IMR-90 (cell line): Measurements from ENCODE around the gene CDX1. TPM values are rescaled to one million over a fixed set of nuclear protein-coding genes. Genes with fewer than 3 reads are reported as not detected.

Source experiments
- ATAC-seq: fragments of 200-7000 bp; cut with Tn5 transposase; 2 replicates; pipeline ENCODE4 v1.9.1; 2020; ENCODE audit warnings: low read depth, mild to moderate bottlenecking, moderate library complexity
- BruUV-seq: library from RNA; stranded (reverse); fragments of 400-500 nt; replicated peaks from 2 replicates; lab custom pipeline; 2021; lab: Mats Ljungman, UMichigan
- CTCF ChIA-PET: fragments of 300-600 bp; formaldehyde crosslinking; extraction: SDS; loops from one replicate; lab custom pipeline; 2021; ENCODE audit warnings: antibody characterized with exemption; lab: Yijun Ruan, JAX
- POLR2A ChIA-PET: fragments of 300-600 bp; sonication (Branson Sonifier 250); formaldehyde crosslinking; loops from one replicate; lab custom pipeline; 2022; ENCODE audit warnings: antibody characterized with exemption; ENCODE audit not compliant: unreplicated experiment; lab: Charles Lee
- DNase-seq: peaks from one replicate; pipeline ENCODE4 v3.0.0; 2013
- H2AFZ ChIP-seq: replicated peaks from 2 replicates; pipeline ENCODE3; 2013; ENCODE audit warnings: low read length, mild to moderate bottlenecking; ENCODE audit not compliant: poor library complexity
- H2AK5ac ChIP-seq: 2 replicates; pipeline ENCODE4 v1.6.1; 2013; ENCODE audit warnings: low read depth, low read length, inconsistent platforms
- H2AK9ac ChIP-seq: replicated peaks from 2 replicates; pipeline ENCODE3; 2013; ENCODE audit warnings: mild to moderate bottlenecking, low read depth, low read length, moderate library complexity; ENCODE audit not compliant: poor library complexity
- H2BK120ac ChIP-seq: 2 replicates; pipeline ENCODE4 v1.6.1; 2013; ENCODE audit warnings: low read depth, low read length, inconsistent platforms
- H2BK15ac ChIP-seq: 3 replicates; pipeline ENCODE4 v1.6.1; 2013; ENCODE audit warnings: low read depth, low read length, inconsistent platforms
- H2BK20ac ChIP-seq: 2 replicates; pipeline ENCODE4 v1.6.1; 2013; ENCODE audit warnings: low read depth, mild to moderate bottlenecking, inconsistent platforms, low read length, moderate library complexity
- H2BK5ac ChIP-seq: 2 replicates; pipeline ENCODE4 v1.6.1; 2013; ENCODE audit warnings: mild to moderate bottlenecking, low read depth, low read length, inconsistent platforms; ENCODE audit not compliant: poor library complexity, severe bottlenecking
- H3K14ac ChIP-seq: replicated peaks from 2 replicates; pipeline ENCODE4 v1.6.1; 2013; ENCODE audit warnings: low read depth, low read length, inconsistent platforms
- H3K18ac ChIP-seq: 2 replicates; pipeline ENCODE4 v1.6.1; 2013; ENCODE audit warnings: low read depth, low read length, control low read depth
- H3K23ac ChIP-seq: 2 replicates; pipeline ENCODE4 v1.6.1; 2013; ENCODE audit warnings: low read depth, low read length, inconsistent platforms
- H3K27ac ChIP-seq: 2 replicates; pipeline ENCODE4 v1.5.1; 2013; ENCODE audit warnings: mild to moderate bottlenecking, control low read depth, low read length; ENCODE audit not compliant: insufficient read depth
- H3K27me3 ChIP-seq: 2 replicates; pipeline ENCODE4 v1.6.1; 2013; ENCODE audit warnings: low read length; ENCODE audit not compliant: control insufficient read depth, insufficient read depth
- H3K36me3 ChIP-seq: 2 replicates; pipeline ENCODE4 v1.6.1; 2013; ENCODE audit warnings: low read length, mixed read lengths; ENCODE audit not compliant: control insufficient read depth, insufficient read depth
- H3K4ac ChIP-seq: 2 replicates; pipeline ENCODE4 v1.6.1; 2013; ENCODE audit warnings: low read depth, low read length, inconsistent platforms
- H3K4me1 ChIP-seq: 2 replicates; pipeline ENCODE4 v1.6.1; 2013; ENCODE audit warnings: low read length, mixed read lengths; ENCODE audit not compliant: control insufficient read depth, insufficient read depth
- H3K4me2 ChIP-seq: 2 replicates; pipeline ENCODE4 v1.6.1; 2013; ENCODE audit warnings: low read depth, mild to moderate bottlenecking, control low read depth, low read length, moderate library complexity
- H3K4me3 ChIP-seq: 2 replicates; pipeline ENCODE4 v1.5.1; 2013; ENCODE audit warnings: low read depth, mild to moderate bottlenecking, control low read depth, low read length, moderate library complexity; ENCODE audit not compliant: insufficient read depth
- H3K56ac ChIP-seq: 2 replicates; pipeline ENCODE4 v1.6.1; 2013; ENCODE audit warnings: low read length, inconsistent platforms; ENCODE audit not compliant: insufficient read depth; ENCODE audit errors: extremely low read depth
- H3K79me1 ChIP-seq, 2 experiments: 2 replicates each; pipeline ENCODE4 v1.6.1; 2013; ENCODE audit warnings: low read length in 2 of 2, inconsistent platforms in 1 of 2, low read depth in 1 of 2
- H3K9ac ChIP-seq: 2 replicates; pipeline ENCODE4 v1.6.1; 2013; ENCODE audit warnings: low read depth, low read length, control low read depth
- H3K9me1 ChIP-seq: 2 replicates; pipeline ENCODE4 v1.6.1; 2013; ENCODE audit warnings: low read length, inconsistent platforms; ENCODE audit not compliant: insufficient read depth
- H3K9me3 ChIP-seq: 2 replicates; pipeline ENCODE4 v1.6.1; 2013; ENCODE audit warnings: low read length; ENCODE audit not compliant: control insufficient read depth, insufficient read depth
- H4K20me1 ChIP-seq: 2 replicates; pipeline ENCODE4 v1.6.1; 2013; ENCODE audit warnings: low read length, inconsistent platforms; ENCODE audit not compliant: insufficient read depth
- H4K5ac ChIP-seq: 2 replicates; pipeline ENCODE4 v1.6.1; 2013; ENCODE audit warnings: mild to moderate bottlenecking, low read depth, low read length, control low read depth
- H4K8ac ChIP-seq, 2 experiments: 2 replicates each; pipeline ENCODE4 v1.6.1; 2013; ENCODE audit warnings: low read depth in 2 of 2, low read length in 2 of 2, control low read depth in 1 of 2, inconsistent platforms in 1 of 2
- H4K91ac ChIP-seq: 2 replicates; pipeline ENCODE4 v1.6.1; 2013; ENCODE audit warnings: low read depth, low read length, inconsistent platforms; ENCODE audit not compliant: insufficient read depth
- BHLHE40 ChIP-seq: fragments of 150-350 bp; IDR thresholded peaks from 2 replicates; pipeline ENCODE4 v1.6.1; 2016; ENCODE audit warnings: mild to moderate bottlenecking, low read depth, low read length
- CEBPB ChIP-seq: IDR thresholded peaks from 2 replicates; pipeline ENCODE4 v1.6.1; 2012; ENCODE audit warnings: low read depth, low read length, improper control_type of control experiment
- CHD1 ChIP-seq: IDR thresholded peaks from 2 replicates; pipeline ENCODE4 v1.6.1; 2012; ENCODE audit warnings: low read depth, low read length, improper control_type of control experiment
- FOS ChIP-seq: fragments of 150-350 bp; IDR thresholded peaks from 2 replicates; pipeline ENCODE4 v1.6.1; 2016; ENCODE audit warnings: low read depth, low read length
- MAFK ChIP-seq: IDR thresholded peaks from 2 replicates; pipeline ENCODE4 v1.6.1; 2012; ENCODE audit warnings: low read depth, low read length, improper control_type of control experiment
- MXI1 ChIP-seq: IDR thresholded peaks from 2 replicates; pipeline ENCODE4 v1.6.1; 2012; ENCODE audit warnings: low read depth, mild to moderate bottlenecking, low read length, moderate library complexity, borderline replicate concordance
- NFE2L2 ChIP-seq: fragments of 150-350 bp; IDR thresholded peaks from 2 replicates; pipeline ENCODE4 v1.6.1; 2016; ENCODE audit warnings: low read depth, mild to moderate bottlenecking, low read length
- POLR2A ChIP-seq: IDR thresholded peaks from 2 replicates; pipeline ENCODE4 v1.6.1; 2012; ENCODE audit warnings: mild to moderate bottlenecking, low read depth, low read length
- RAD21 ChIP-seq: IDR thresholded peaks from 2 replicates; pipeline ENCODE4 v1.6.1; 2012; ENCODE audit warnings: low read length, improper control_type of control experiment
- RCOR1 ChIP-seq: IDR thresholded peaks from 2 replicates; pipeline ENCODE4 v1.6.1; 2012; ENCODE audit warnings: mild to moderate bottlenecking, low read length, improper control_type of control experiment; ENCODE audit not compliant: insufficient replicate concordance
- RFX5 ChIP-seq: IDR thresholded peaks from 2 replicates; pipeline ENCODE4 v1.8.0; 2012; ENCODE audit warnings: low read depth, mild to moderate bottlenecking, low read length, moderate library complexity
- SMC3 ChIP-seq: fragments of 150-350 bp; IDR thresholded peaks from 2 replicates; pipeline ENCODE4 v1.6.1; 2016; ENCODE audit warnings: low read depth, mild to moderate bottlenecking, antibody characterized with exemption, low read length, moderate library complexity
- WGBS, 2 experiments: methylation state at CpG; one replicate each; pipeline versions ENCODE4 v1.1.5 to v1.1.7; 2013; ENCODE audit warnings: missing lambda C conversion rate in 2 of 2; ENCODE audit not compliant: insufficient read length in 1 of 2; ENCODE audit errors: extremely low coverage in 2 of 2; 5-methylcytosine and 5-hydroxymethylcytosine counted together
- dilution Hi-C: fragments of 300-500 bp; cut with HindIII; formaldehyde crosslinking; loops from one replicate; pipeline ENCODE4 v1.14.3; 2018; ENCODE audit warnings: low sequenced_read_pairs; ENCODE audit not compliant: unreplicated experiment
- in situ Hi-C: fragments of 300-500 bp; cut with MboI; formaldehyde crosslinking; loops from 3 replicates; pipeline ENCODE4 v1.14.3; 2019; ENCODE audit warnings: low sequenced_read_pairs, inconsistent platforms, mixed read lengths
- intact Hi-C: fragments of 100-400 bp; cut with micrococcal nuclease; formaldehyde crosslinking; loops from 2 replicates; pipeline ENCODE4 v1.10.0; 2022
- polyA plus RNA-seq, 3 experiments: library from polyadenylated mRNA; depleted of rRNA; stranded (reverse); fragments of >200 nt; gene quantifications; 2 replicates each; pipeline ENCODE4 v1.2.3, GENCODE V29; 2012; ENCODE audit warnings: low replicate concordance in 1 of 3
- total RNA-seq: library from RNA; depleted of rRNA; stranded (reverse); fragments of >200 nt; gene quantifications from 2 replicates; pipeline ENCODE4 v1.2.3, GENCODE V29; 2012
- TF ChIP-seq, protein P1 (sequence below): fragments of 150-350 bp; IDR thresholded peaks from 2 replicates; pipeline ENCODE4 v1.6.1; 2016; ENCODE audit warnings: low read depth, mild to moderate bottlenecking, low read length, moderate library complexity, borderline replicate concordance
- TF ChIP-seq, protein P2 (sequence below): fragments of 150-350 bp; IDR thresholded peaks from 2 replicates; pipeline ENCODE4 v1.6.1; 2017; ENCODE audit warnings: mild to moderate bottlenecking, antibody characterized with exemption, low read length, low read depth
- TF ChIP-seq, protein P3 (sequence below): conservative IDR thresholded peaks from 2 replicates; pipeline ENCODE4 v1.5.1; 2012; ENCODE audit warnings: mild to moderate bottlenecking, low read depth, low read length, improper control_type of control experiment

CDX1 gene
- total and polyA plus RNA-seq, 2 of the 4 experiments (the other 2 are of a cell fraction) = 0.18 to 0.24 TPM

DNA sequence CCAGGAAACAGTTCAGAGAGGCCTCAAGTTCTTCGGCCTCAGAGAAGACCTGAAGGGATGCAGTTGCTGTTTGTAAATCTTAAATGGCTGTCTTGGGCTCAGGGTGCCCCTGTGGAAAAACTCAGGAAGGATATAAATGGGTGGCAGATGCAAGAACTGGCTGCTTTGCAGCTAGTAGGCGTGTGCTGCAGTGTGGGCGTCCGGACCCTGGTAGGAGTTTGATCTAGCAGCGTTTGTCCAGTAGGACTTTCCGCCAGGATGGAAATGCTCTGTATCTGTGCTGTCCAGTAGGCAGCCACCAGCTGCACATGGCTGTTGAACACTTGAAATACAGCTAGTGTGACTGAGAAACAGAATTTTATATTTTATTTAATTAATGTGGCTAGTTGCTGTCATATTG lies 7.7 kb downstream of the CDX1 start:
- Histone ChIP-seq H4K5ac (no peak overlapping the region), H3K4me3 (no peak overlapping the region), H3K9ac (no peak overlapping the region), H2AK9ac (no peak overlapping the region), H3K56ac (no peak overlapping the region), H3K9me3 (no peaks in the 10 kb centered on the region), H4K20me1 (no peaks in the 10 kb centered on the region), H3K79me1 (no peaks in the 10 kb centered on the region), H3K27me3 (peaks cover 21% of the 10 kb centered on the region), H3K14ac (no peak overlapping the region), H3K4me2 (no peak overlapping the region), H4K8ac (no peak overlapping the region), H3K4me1 (peaks cover 10% of the 10 kb centered on the region), H2AK5ac (no peak overlapping the region), H2BK120ac (no peak overlapping the region), H2BK20ac (no peak overlapping the region), H3K23ac (no peak overlapping the region), H3K4ac (no peak overlapping the region), H2BK5ac (no peak overlapping the region), H3K9me1 (peaks cover 18% of the 10 kb centered on the region), H3K18ac (no peak overlapping the region), H3K36me3 (no peaks in the 10 kb centered on the region), H2BK15ac (no peak overlapping the region), H4K91ac (no peak overlapping the region), H2AFZ (no peak overlapping the region), H3K27ac (no peak overlapping the region)
- ChIA-PET CTCF (interaction anchor here (1.0 kb wide), 2 partner anchors 9 to 41 kb away, joined by 3 read pairs; no protein-coding TSS in a partner anchor), POLR2A (no interaction called here)
- DNase-seq (no peak), ATAC-seq (no peak)
- TF ChIP-seq, protein P1, sequence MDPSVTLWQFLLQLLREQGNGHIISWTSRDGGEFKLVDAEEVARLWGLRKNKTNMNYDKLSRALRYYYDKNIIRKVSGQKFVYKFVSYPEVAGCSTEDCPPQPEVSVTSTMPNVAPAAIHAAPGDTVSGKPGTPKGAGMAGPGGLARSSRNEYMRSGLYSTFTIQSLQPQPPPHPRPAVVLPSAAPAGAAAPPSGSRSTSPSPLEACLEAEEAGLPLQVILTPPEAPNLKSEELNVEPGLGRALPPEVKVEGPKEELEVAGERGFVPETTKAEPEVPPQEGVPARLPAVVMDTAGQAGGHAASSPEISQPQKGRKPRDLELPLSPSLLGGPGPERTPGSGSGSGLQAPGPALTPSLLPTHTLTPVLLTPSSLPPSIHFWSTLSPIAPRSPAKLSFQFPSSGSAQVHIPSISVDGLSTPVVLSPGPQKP = no peak
- TF ChIP-seq BHLHE40 = no peak
- TF ChIP-seq NFE2L2 = no peak
- no peak for TF ChIP-seq SMC3
- no peak for TF ChIP-seq CEBPB
- no peak for TF ChIP-seq RCOR1
- no peak for TF ChIP-seq FOS
- TF ChIP-seq RFX5 = no peak
- TF ChIP-seq MAFK = no peak
- no peak for TF ChIP-seq CHD1
- TF ChIP-seq MXI1 = no peak
- TF ChIP-seq, protein P2, sequence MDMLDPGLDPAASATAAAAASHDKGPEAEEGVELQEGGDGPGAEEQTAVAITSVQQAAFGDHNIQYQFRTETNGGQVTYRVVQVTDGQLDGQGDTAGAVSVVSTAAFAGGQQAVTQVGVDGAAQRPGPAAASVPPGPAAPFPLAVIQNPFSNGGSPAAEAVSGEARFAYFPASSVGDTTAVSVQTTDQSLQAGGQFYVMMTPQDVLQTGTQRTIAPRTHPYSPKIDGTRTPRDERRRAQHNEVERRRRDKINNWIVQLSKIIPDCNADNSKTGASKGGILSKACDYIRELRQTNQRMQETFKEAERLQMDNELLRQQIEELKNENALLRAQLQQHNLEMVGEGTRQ = no peak
- TF ChIP-seq, protein P3, sequence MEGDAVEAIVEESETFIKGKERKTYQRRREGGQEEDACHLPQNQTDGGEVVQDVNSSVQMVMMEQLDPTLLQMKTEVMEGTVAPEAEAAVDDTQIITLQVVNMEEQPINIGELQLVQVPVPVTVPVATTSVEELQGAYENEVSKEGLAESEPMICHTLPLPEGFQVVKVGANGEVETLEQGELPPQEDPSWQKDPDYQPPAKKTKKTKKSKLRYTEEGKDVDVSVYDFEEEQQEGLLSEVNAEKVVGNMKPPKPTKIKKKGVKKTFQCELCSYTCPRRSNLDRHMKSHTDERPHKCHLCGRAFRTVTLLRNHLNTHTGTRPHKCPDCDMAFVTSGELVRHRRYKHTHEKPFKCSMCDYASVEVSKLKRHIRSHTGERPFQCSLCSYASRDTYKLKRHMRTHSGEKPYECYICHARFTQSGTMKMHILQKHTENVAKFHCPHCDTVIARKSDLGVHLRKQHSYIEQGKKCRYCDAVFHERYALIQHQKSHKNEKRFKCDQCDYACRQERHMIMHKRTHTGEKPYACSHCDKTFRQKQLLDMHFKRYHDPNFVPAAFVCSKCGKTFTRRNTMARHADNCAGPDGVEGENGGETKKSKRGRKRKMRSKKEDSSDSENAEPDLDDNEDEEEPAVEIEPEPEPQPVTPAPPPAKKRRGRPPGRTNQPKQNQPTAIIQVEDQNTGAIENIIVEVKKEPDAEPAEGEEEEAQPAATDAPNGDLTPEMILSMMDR = no peak
- no peak for TF ChIP-seq RAD21
- no peak for TF ChIP-seq POLR2A
- dilution Hi-C loops = no loop called here
- in situ Hi-C loops = loop anchor here (5.0 kb wide), 1 partner anchor 33 kb away; no protein-coding TSS in a partner anchor
- WGBS, 2 experiments = 56% methylated on average over 2 of the region's 6 CpGs; no CpG with 5 or more reads in 1 of the 2 experiments
- no TSS peak for BruUV-seq
- intact Hi-C loops = no loop called here
